H1 (cell line): ENCODE measurements around the gene SMCHD1. TPM values are rescaled to one million over a fixed set of nuclear protein-coding genes. Genes with fewer than 3 reads are reported as not detected.

ENCODE experiments used
- CTCF ChIA-PET: fragments of 300-600 bp; sonication (Branson Sonifier 250); formaldehyde crosslinking; loops from one replicate; lab custom pipeline; 2021; ENCODE audit not compliant: partially characterized antibody; lab: Charles Lee
- POLR2A ChIA-PET: fragments of 300-600 bp; sonication (Branson Sonifier 250); formaldehyde crosslinking; loops from one replicate; lab custom pipeline; 2021; ENCODE audit warnings: inconsistent platforms; ENCODE audit not compliant: partially characterized antibody; lab: Charles Lee
- DNase-seq, 2 experiments: peaks; one replicate each; pipeline versions ENCODE4 v3.0.0 to v3.0.0-alpha.2; 2010 to 2022; ENCODE audit warnings: low spot score in 2 of 2, low read depth in 1 of 2, mixed read lengths in 1 of 2
- FAIRE-seq: peaks from 2 replicates; lab custom pipeline; 2011; peaks lifted over from hg19 to GRCh38; lab: Jason Lieb, UNC
- H2AFZ ChIP-seq: 2 replicates; pipeline ENCODE4 v1.8.1; 2012; ENCODE audit warnings: low read length, inconsistent platforms
- H2AK5ac ChIP-seq: 2 replicates; pipeline ENCODE4 v1.6.1; 2013; ENCODE audit warnings: low read depth, low read length
- H2BK120ac ChIP-seq: replicated peaks from 2 replicates; pipeline ENCODE3; 2013; ENCODE audit warnings: low read depth, low read length, inconsistent platforms
- H2BK12ac ChIP-seq: 2 replicates; pipeline ENCODE4 v1.6.1; 2013; ENCODE audit warnings: low read depth, low read length
- H2BK15ac ChIP-seq: 2 replicates; pipeline ENCODE4 v1.6.1; 2013; ENCODE audit warnings: low read length
- H2BK20ac ChIP-seq: 2 replicates; pipeline ENCODE4 v1.6.1; 2013; ENCODE audit warnings: low read length
- H2BK5ac ChIP-seq: 2 replicates; pipeline ENCODE4 v1.6.1; 2013; ENCODE audit warnings: low read depth, low read length
- H3K14ac ChIP-seq: 2 replicates; pipeline ENCODE4 v1.6.1; 2013; ENCODE audit warnings: inconsistent platforms; ENCODE audit not compliant: insufficient read length
- H3K18ac ChIP-seq: 2 replicates; pipeline ENCODE4 v1.6.1; 2013; ENCODE audit warnings: low read length; ENCODE audit errors: extremely low read depth
- H3K23ac ChIP-seq: 2 replicates; pipeline ENCODE4 v1.6.1; 2013; ENCODE audit warnings: inconsistent platforms; ENCODE audit not compliant: insufficient read length
- H3K23me2 ChIP-seq: 2 replicates; pipeline ENCODE4 v1.6.1; 2013; ENCODE audit warnings: low read depth, low read length
- H3K27ac ChIP-seq: 2 replicates; pipeline ENCODE4 v1.6.1; 2011; ENCODE audit warnings: low read depth, low read length, inconsistent platforms
- H3K27me3 ChIP-seq, 4 experiments: replicated peaks in 1 of 4; 1 replicate in 1 of 4; 2 replicates in 3 of 4; pipeline versions ENCODE4 v1.6.1 to v1.8.1; 2011 to 2013; ENCODE audit warnings: low read length in 3 of 4, mild to moderate bottlenecking in 3 of 4, inconsistent platforms in 2 of 4, mixed read lengths in 2 of 4, moderate library complexity in 1 of 4; ENCODE audit not compliant: control insufficient read depth in 3 of 4, insufficient read depth in 3 of 4; ENCODE audit errors: extremely low read depth in 1 of 4
- H3K36me3 ChIP-seq, 4 experiments: 2 replicates each; pipeline versions ENCODE4 v1.6.1 to v1.8.1; 2011 to 2013; ENCODE audit warnings: mild to moderate bottlenecking in 4 of 4, low read length in 3 of 4, moderate library complexity in 2 of 4, control low read depth in 1 of 4, inconsistent platforms in 1 of 4; ENCODE audit not compliant: insufficient read depth in 4 of 4, control insufficient read depth in 2 of 4
- H3K4ac ChIP-seq: replicated peaks from 2 replicates; pipeline ENCODE3; 2013; ENCODE audit warnings: low read length, low read depth, mixed read lengths, inconsistent platforms; ENCODE audit not compliant: insufficient read length
- H3K4me1 ChIP-seq, 4 experiments: replicated peaks in 1 of 4; 1 replicate in 1 of 4; 2 replicates in 3 of 4; pipeline versions ENCODE4 v1.6.1 to v1.8.1; 2011 to 2013; ENCODE audit warnings: low read length in 3 of 4, inconsistent platforms in 2 of 4, mixed read lengths in 1 of 4; ENCODE audit not compliant: insufficient read depth in 4 of 4, control insufficient read depth in 3 of 4
- H3K4me2 ChIP-seq, 2 experiments: 2 replicates each; pipeline versions ENCODE4 v1.6.1 to v1.8.1; 2011 to 2013; ENCODE audit warnings: low read depth in 2 of 2, low read length in 2 of 2, control low read depth in 1 of 2, inconsistent platforms in 1 of 2, mild to moderate bottlenecking in 1 of 2; ENCODE audit not compliant: insufficient read depth in 1 of 2
- H3K4me3 ChIP-seq, 4 experiments: fragments of 200-600, 300-600 bp in 1 of 4; sonication (generic), shearing (Covaris generic), sonication (Bioruptor Twin) in 1 of 4; 2 replicates each; pipeline versions ENCODE4 v1.5.1 to v1.8.1; 2011 to 2016; ENCODE audit warnings: low read length in 4 of 4, low read depth in 3 of 4, control low read depth in 2 of 4, inconsistent platforms in 2 of 4, mild to moderate bottlenecking in 2 of 4, mixed read lengths in 1 of 4, moderate library complexity in 1 of 4; ENCODE audit not compliant: insufficient read depth in 2 of 4; ENCODE audit errors: extremely low read depth in 1 of 4
- H3K56ac ChIP-seq: replicated peaks from 2 replicates; pipeline ENCODE3; 2013; ENCODE audit warnings: low read depth, mild to moderate bottlenecking, mixed read lengths, low read length, inconsistent platforms; ENCODE audit not compliant: insufficient read length
- H3K79me1 ChIP-seq: 2 replicates; pipeline ENCODE4 v1.6.1; 2013; ENCODE audit warnings: low read depth, low read length, control low read depth
- H3K79me2 ChIP-seq, 2 experiments: 2 replicates each; pipeline versions ENCODE4 v1.6.1 to v1.8.1; 2012 to 2013; ENCODE audit warnings: low read length in 2 of 2, mild to moderate bottlenecking in 2 of 2, inconsistent platforms in 1 of 2; ENCODE audit not compliant: insufficient read depth in 2 of 2, control insufficient read depth in 1 of 2
- H3K9ac ChIP-seq, 4 experiments: replicated peaks in 1 of 4; 1 replicate in 1 of 4; 2 replicates in 3 of 4; pipeline versions ENCODE4 v1.6.1 to v1.8.1; 2011 to 2013; ENCODE audit warnings: low read depth in 3 of 4, low read length in 3 of 4, control low read depth in 2 of 4, mild to moderate bottlenecking in 2 of 4, moderate library complexity in 2 of 4, inconsistent platforms in 1 of 4; ENCODE audit errors: extremely low read depth in 1 of 4
- H3K9me3 ChIP-seq, 2 experiments: 2 replicates each; pipeline versions ENCODE4 v1.6.1 to v1.8.1; 2012 to 2013; ENCODE audit warnings: mild to moderate bottlenecking in 2 of 2, moderate library complexity in 2 of 2, control low read depth in 1 of 2, inconsistent platforms in 1 of 2, low read depth in 1 of 2, low read length in 1 of 2, mixed read lengths in 1 of 2; ENCODE audit not compliant: insufficient read depth in 2 of 2
- H4K20me1 ChIP-seq, 2 experiments: replicated peaks in 1 of 2; 2 replicates each; pipeline versions ENCODE3 to v1.8.1; 2011 to 2013; ENCODE audit warnings: inconsistent platforms in 2 of 2, low read length in 2 of 2, mild to moderate bottlenecking in 1 of 2; ENCODE audit not compliant: insufficient read depth in 2 of 2, control insufficient read depth in 1 of 2
- H4K5ac ChIP-seq: 2 replicates; pipeline ENCODE4 v1.6.1; 2013; ENCODE audit warnings: low read length, low read depth, mixed read lengths, inconsistent platforms; ENCODE audit not compliant: insufficient read length
- H4K8ac ChIP-seq: 2 replicates; pipeline ENCODE4 v1.8.0; 2013; ENCODE audit warnings: mild to moderate bottlenecking, moderate library complexity, low read length, inconsistent platforms; ENCODE audit not compliant: insufficient read depth; ENCODE audit errors: extremely low read depth
- H4K91ac ChIP-seq: replicated peaks from 2 replicates; pipeline ENCODE3; 2013; ENCODE audit warnings: low read length, mixed read lengths, inconsistent platforms; ENCODE audit not compliant: insufficient read length
- EZH2 ChIP-seq: fragments of 200-600 bp; sonication (generic); IDR thresholded peaks from 2 replicates; pipeline ENCODE4 v1.7.1; 2012; ENCODE audit warnings: low read depth, mild to moderate bottlenecking, moderate library complexity, low read length, inconsistent platforms; ENCODE audit not compliant: severe bottlenecking
- HDAC2 ChIP-seq, 2 experiments: fragments of 300-600 bp in 1 of 2; sonication (generic) in 1 of 2; IDR thresholded peaks; 2 replicates each; pipeline ENCODE4 v1.6.1; 2011 to 2012; ENCODE audit warnings: low read depth in 2 of 2, low read length in 2 of 2, mild to moderate bottlenecking in 2 of 2, moderate library complexity in 2 of 2, borderline replicate concordance in 1 of 2, inconsistent platforms in 1 of 2
- KDM4A ChIP-seq: IDR thresholded peaks from one replicate; pipeline ENCODE4 v1.7.1; 2012; ENCODE audit warnings: low read depth, mild to moderate bottlenecking, moderate library complexity, low read length, inconsistent platforms; ENCODE audit not compliant: severe bottlenecking
- KDM5A ChIP-seq: fragments of 200-600 bp; IDR thresholded peaks from 2 replicates; pipeline ENCODE4 v1.7.1; 2012; ENCODE audit warnings: mild to moderate bottlenecking, low read length, inconsistent platforms, mixed read lengths
- RBBP5 ChIP-seq: IDR thresholded peaks from 2 replicates; pipeline ENCODE4 v1.7.1; 2012; ENCODE audit warnings: low read depth, mild to moderate bottlenecking, inconsistent platforms, low read length, moderate library complexity, borderline replicate concordance
- SP4 ChIP-seq: IDR thresholded peaks from 2 replicates; pipeline ENCODE4 v1.6.1; 2012; ENCODE audit warnings: low read length, inconsistent platforms
- YY1 ChIP-seq: IDR thresholded peaks from 2 replicates; pipeline ENCODE4 v1.6.1; 2011; ENCODE audit warnings: low read depth, mild to moderate bottlenecking, low read length
- WGBS, 2 experiments: shearing (Covaris generic) in 1 of 2; methylation state at CpG; one replicate each; pipeline versions ENCODE4 v1.1.6 to v1.1.7; 2013 to 2015; ENCODE audit warnings: low lambda C conversion rate in 2 of 2, mixed read lengths in 2 of 2, inconsistent platforms in 1 of 2, low coverage in 1 of 2, missing lambda C conversion rate in 1 of 2; ENCODE audit not compliant: insufficient replicate concordance in 2 of 2, insufficient coverage in 1 of 2, insufficient read length in 1 of 2; ENCODE audit errors: extremely low coverage in 1 of 2, missing lambda C conversion rate in 1 of 2; 5-methylcytosine and 5-hydroxymethylcytosine counted together
- polyA plus RNA-seq, 7 experiments: library from polyadenylated mRNA; depleted of rRNA in 3 of 7; stranded (reverse) in 5 of 7; unstranded in 2 of 7; fragments of >200 nt in 5 of 7; fragments of 200-250 nt in 2 of 7; gene quantifications; 1 replicate in 5 of 7; 2 replicates in 1 of 7; 4 replicates in 1 of 7; pipeline versions ENCODE4 v1.2.1 to v1.2.3, GENCODE V29; 2011 to 2013; ENCODE audit warnings: missing spikeins in 2 of 7, mixed read lengths in 2 of 7
- total RNA-seq: library from RNA; stranded (reverse); fragmentation: NEBNext Ultra II Directional; extraction: Animal tissue kit (Norgen Biotek cat#: 25700); gene quantifications from 2 replicates; pipeline ENCODE4 v1.2.1, GENCODE V29; 2021
- TF ChIP-seq, protein P1 (sequence below): IDR thresholded peaks from 2 replicates; pipeline ENCODE4 v1.6.1; 2012; ENCODE audit warnings: inconsistent platforms
- TF ChIP-seq, protein P2 (sequence below): IDR thresholded peaks from 2 replicates; pipeline ENCODE4 v1.6.1; 2011; ENCODE audit warnings: low read depth, mild to moderate bottlenecking, low read length; ENCODE audit not compliant: insufficient read depth

The SMCHD1 gene
- total and polyA plus RNA-seq, 2 of the 8 experiments (the other 6 are each of a cell fraction or from before 2014, with no cell fraction given) = 9.3 to 32.0 TPM

DNA sequence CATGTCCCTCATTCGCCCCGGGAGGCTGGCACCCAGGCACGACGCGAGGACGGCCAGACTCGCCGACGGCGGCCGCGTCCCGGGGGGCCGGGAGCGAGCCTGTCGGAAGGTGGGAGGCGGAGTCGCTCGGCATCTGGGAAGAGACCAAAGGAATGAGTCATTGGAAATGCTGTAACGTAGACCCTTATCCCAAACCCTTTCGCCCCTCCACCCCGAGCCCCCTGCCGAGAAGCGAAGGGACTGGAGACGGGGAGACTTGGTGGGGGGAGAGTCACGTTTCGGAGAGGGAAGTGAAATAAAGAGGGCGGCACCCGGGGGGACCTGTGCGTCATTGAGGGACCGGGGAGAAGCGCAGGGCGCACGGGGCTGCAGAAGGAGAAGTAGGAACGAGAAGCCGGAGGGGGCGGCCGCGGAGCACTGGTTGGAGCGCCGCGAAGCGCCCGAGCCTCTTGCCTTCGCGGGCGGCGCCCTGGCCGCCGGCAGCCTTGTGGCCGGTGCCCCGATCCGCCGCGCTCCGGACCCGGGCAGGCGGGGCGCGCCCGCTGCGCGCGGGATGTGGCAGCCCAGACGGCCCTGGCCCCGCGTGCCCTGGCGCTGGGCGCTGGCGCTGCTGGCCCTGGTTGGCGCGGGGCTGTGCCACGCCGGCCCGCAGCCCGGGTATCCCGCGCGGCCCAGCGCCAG, 191.2 kb downstream of the SMCHD1 start, which contains the start of gene EMILIN2:
EMILIN2 (plus strand) TSS at position 371 of the 681 bp plus-strand sequence; CDS start at position 554, 183 bp downstream.
- peak within 1 kb of the TSS; percentile 43 for H2BK120ac ChIP-seq
- no peak within 1 kb of the TSS for H2BK5ac ChIP-seq
- H3K27me3 ChIP-seq = peaks cover 7 to 52% (median 44%) of the 10 kb centered on the region in 4 experiments
- no peak within 1 kb of the TSS for H3K27ac ChIP-seq
- H3K14ac ChIP-seq = no peak within 1 kb of the TSS
- no peak within 1 kb of the TSS for H2AK5ac ChIP-seq
- peak within 1 kb of the TSS; percentile 58; the same call in 1 of the 2 replicates for H4K8ac ChIP-seq
- H2BK15ac ChIP-seq = peak within 1 kb of the TSS; percentile 93; the same call in 1 of the 2 replicates
- peaks cover 14% of the 10 kb centered on the region; the same call in 1 of the 2 replicates for H3K23me2 ChIP-seq
- H4K20me1 ChIP-seq = peaks cover 0 to 2% of the 10 kb centered on the region in 2 experiments
- H3K9me3 ChIP-seq = no peaks in the 10 kb centered on the region; a peak in 1 of 4 replicates
- H3K9ac ChIP-seq = peak within 1 kb of the TSS in 3 of 4 experiments; percentile 8 to 64 (median 56); a peak in 6 of 7 replicates
- H3K4ac ChIP-seq = no peak within 1 kb of the TSS
- DNase-seq (peak in 1 of 2 experiments; percentile 76), FAIRE-seq (no peak)
- peak within 1 kb of the TSS; percentile 52 to 82 (median 74) for H3K4me3 ChIP-seq
- H2AFZ ChIP-seq = peak within 1 kb of the TSS; percentile 98
- WGBS, 2 experiments = 1% methylated on average over 65 of the region's 80 CpGs; no CpG with 5 or more reads in 1 of the 2 experiments
- H3K4me1 ChIP-seq = peaks cover 0 to 10% (median 4%) of the 10 kb centered on the region in 4 experiments; a peak in 3 of 7 replicates
- no peaks in the 10 kb centered on the region for H3K36me3 ChIP-seq
- H2BK20ac ChIP-seq = 0 out of 2 replicates have a peak within 1 kb of the TSS, but pooled peaks have one; percentile 82
- peak within 1 kb of the TSS; percentile 81 for H4K91ac ChIP-seq
- no peak within 1 kb of the TSS for H3K23ac ChIP-seq
- POLR2A ChIA-PET = interaction anchor here (0.8 to 1.2 kb wide), 5 partner anchors 24 to 191 kb away, joined by 3 to 4 read pairs (median 3); partner anchors contain the start of gene SMCHD1
- peak within 1 kb of the TSS; percentile 81 to 93 for H3K4me2 ChIP-seq
- peak within 1 kb of the TSS; percentile 77 for H4K5ac ChIP-seq
- CTCF ChIA-PET = interaction anchor here (1.4 to 1.5 kb wide), 2 partner anchors 15 to 67 kb away, joined by 3 to 6 read pairs; no protein-coding TSS in a partner anchor
- H3K79me1 ChIP-seq = no peaks in the 10 kb centered on the region
- H3K56ac ChIP-seq = no peak within 1 kb of the TSS
- H3K79me2 ChIP-seq = no peaks in the 10 kb centered on the region
- H3K18ac ChIP-seq = peak within 1 kb of the TSS; percentile 85
- H2BK12ac ChIP-seq = peak within 1 kb of the TSS; percentile 90
- peak; percentile 12 for TF ChIP-seq KDM4A
- TF ChIP-seq, protein P1, sequence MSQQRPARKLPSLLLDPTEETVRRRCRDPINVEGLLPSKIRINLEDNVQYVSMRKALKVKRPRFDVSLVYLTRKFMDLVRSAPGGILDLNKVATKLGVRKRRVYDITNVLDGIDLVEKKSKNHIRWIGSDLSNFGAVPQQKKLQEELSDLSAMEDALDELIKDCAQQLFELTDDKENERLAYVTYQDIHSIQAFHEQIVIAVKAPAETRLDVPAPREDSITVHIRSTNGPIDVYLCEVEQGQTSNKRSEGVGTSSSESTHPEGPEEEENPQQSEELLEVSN = 0 out of 2 replicates have a peak, but pooled peaks have one; percentile 7
- no peak for TF ChIP-seq SP4
- peak; percentile 43 for TF ChIP-seq EZH2
- TF ChIP-seq HDAC2 (IDR thresholded peaks at IDR 0.05; ENCODE audit: borderline replicate concordance in 1 of 2, low read depth in 2 of 2, low read length in 2 of 2) = no peak
- TF ChIP-seq YY1 = no peak
- TF ChIP-seq KDM5A = no peak
- peak; percentile 52; the same call in 1 of the 2 replicates for TF ChIP-seq RBBP5
- TF ChIP-seq, protein P2, sequence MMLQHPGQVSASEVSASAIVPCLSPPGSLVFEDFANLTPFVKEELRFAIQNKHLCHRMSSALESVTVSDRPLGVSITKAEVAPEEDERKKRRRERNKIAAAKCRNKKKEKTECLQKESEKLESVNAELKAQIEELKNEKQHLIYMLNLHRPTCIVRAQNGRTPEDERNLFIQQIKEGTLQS = 0 out of 2 replicates have a peak, but pooled peaks have one; percentile 15
